ENCODE results near the gene PSENEN.
"Not testable (repeated sequence)": the region's sequence is repeated elsewhere in the genome, so short reads cannot be mapped to it uniquely, and the experiment has no call there.

PSENEN gene

GRCh38 chr19:35789195-35789977 is 43.9 kb downstream of the PSENEN start:
- no peak for DNase-seq

GRCh38 chr19:35789978-35790944 is 44.8 kb downstream of the PSENEN start:
- DNase-seq = no peak

GRCh38 chr19:35790981-35791813 is 45.7 kb downstream of the PSENEN start:
- peak in 1 of 14 donors; percentile 49 for DNase-seq

- DNase-seq = no peak
These were observed 46.4 kb downstream of the PSENEN start for GRCh38 chr19:35791814-35792279.

- no peak for DNase-seq
These were observed 46.9 kb downstream of the PSENEN start for GRCh38 chr19:35792312-35792711.

- no peak for DNase-seq
These were observed 47.4 kb downstream of the PSENEN start for GRCh38 chr19:35792888-35793287.

GRCh38 chr19:35793381-35794165 is 48.1 kb downstream of the PSENEN start:
- DNase-seq = no peak

GRCh38 chr19:35795564-35795963 is 50.1 kb downstream of the PSENEN start:
- DNase-seq = not testable (repeated sequence)

Data from C1 segment of cervical spinal cord (tissue), 14 donors.